HL-60 (cell line): ENCODE results near the gene FASTK.

Experiments
- DNase-seq, 2 experiments: peaks; one replicate each; pipeline ENCODE4 v3.0.0-alpha.2; 2010 to 2020; ENCODE audit warnings: low read depth in 1 of 2, low spot score in 1 of 2
- H3K27ac ChIP-seq: fragments of 250-450 bp; sonication (Bioruptor Pico); replicated peaks from 2 replicates; pipeline ENCODE4 v1.5.1; 2020; ENCODE audit warnings: mild to moderate bottlenecking, moderate library complexity
- H3K27me3 ChIP-seq: fragments of 250-450 bp; sonication (Bioruptor Pico); 2 replicates; pipeline ENCODE4 v1.5.1; 2021; ENCODE audit warnings: mild to moderate bottlenecking, moderate library complexity; ENCODE audit not compliant: insufficient read depth, poor library complexity, severe bottlenecking
- H3K4me3 ChIP-seq: replicated peaks from 2 replicates; pipeline ENCODE4 v1.5.1; 2011; ENCODE audit warnings: mild to moderate bottlenecking, control low read depth, low read length; ENCODE audit not compliant: insufficient read depth
- GABPA ChIP-seq: IDR thresholded peaks from 2 replicates; pipeline ENCODE4 v1.6.1; 2012; ENCODE audit warnings: low read depth
- POLR2AphosphoS5 ChIP-seq: IDR thresholded peaks from 2 replicates; pipeline ENCODE4 v1.6.1; 2012; ENCODE audit warnings: low read depth
- SPI1 ChIP-seq: IDR thresholded peaks from 2 replicates; pipeline ENCODE4 v1.6.1; 2012; ENCODE audit warnings: low read depth, mild to moderate bottlenecking, borderline replicate concordance
- TF ChIP-seq, protein P1 (sequence below): IDR thresholded peaks from one replicate; pipeline ENCODE4 v1.5.1; 2011; ENCODE audit warnings: low read length, control low read depth, inconsistent platforms; ENCODE audit not compliant: insufficient read depth
- TF ChIP-seq, protein P2 (sequence below): IDR thresholded peaks from 2 replicates; pipeline ENCODE4 v1.6.1; 2012; ENCODE audit warnings: low read depth; ENCODE audit not compliant: insufficient replicate concordance

FASTK gene

GRCh38 chr7:151114151-151115090 lies 33.8 kb upstream of the FASTK start:
- H3K27me3 ChIP-seq, result no peaks in the 10 kb centered on the region
- DNase-seq, result no peak
- no peak overlapping the region for H3K4me3 ChIP-seq
- no peak overlapping the region for H3K27ac ChIP-seq
- TF ChIP-seq GABPA, result no peak
- no peak for TF ChIP-seq SPI1
- TF ChIP-seq, protein P1, sequence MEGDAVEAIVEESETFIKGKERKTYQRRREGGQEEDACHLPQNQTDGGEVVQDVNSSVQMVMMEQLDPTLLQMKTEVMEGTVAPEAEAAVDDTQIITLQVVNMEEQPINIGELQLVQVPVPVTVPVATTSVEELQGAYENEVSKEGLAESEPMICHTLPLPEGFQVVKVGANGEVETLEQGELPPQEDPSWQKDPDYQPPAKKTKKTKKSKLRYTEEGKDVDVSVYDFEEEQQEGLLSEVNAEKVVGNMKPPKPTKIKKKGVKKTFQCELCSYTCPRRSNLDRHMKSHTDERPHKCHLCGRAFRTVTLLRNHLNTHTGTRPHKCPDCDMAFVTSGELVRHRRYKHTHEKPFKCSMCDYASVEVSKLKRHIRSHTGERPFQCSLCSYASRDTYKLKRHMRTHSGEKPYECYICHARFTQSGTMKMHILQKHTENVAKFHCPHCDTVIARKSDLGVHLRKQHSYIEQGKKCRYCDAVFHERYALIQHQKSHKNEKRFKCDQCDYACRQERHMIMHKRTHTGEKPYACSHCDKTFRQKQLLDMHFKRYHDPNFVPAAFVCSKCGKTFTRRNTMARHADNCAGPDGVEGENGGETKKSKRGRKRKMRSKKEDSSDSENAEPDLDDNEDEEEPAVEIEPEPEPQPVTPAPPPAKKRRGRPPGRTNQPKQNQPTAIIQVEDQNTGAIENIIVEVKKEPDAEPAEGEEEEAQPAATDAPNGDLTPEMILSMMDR, result no peak
- no peak for TF ChIP-seq POLR2AphosphoS5
- TF ChIP-seq, protein P2, sequence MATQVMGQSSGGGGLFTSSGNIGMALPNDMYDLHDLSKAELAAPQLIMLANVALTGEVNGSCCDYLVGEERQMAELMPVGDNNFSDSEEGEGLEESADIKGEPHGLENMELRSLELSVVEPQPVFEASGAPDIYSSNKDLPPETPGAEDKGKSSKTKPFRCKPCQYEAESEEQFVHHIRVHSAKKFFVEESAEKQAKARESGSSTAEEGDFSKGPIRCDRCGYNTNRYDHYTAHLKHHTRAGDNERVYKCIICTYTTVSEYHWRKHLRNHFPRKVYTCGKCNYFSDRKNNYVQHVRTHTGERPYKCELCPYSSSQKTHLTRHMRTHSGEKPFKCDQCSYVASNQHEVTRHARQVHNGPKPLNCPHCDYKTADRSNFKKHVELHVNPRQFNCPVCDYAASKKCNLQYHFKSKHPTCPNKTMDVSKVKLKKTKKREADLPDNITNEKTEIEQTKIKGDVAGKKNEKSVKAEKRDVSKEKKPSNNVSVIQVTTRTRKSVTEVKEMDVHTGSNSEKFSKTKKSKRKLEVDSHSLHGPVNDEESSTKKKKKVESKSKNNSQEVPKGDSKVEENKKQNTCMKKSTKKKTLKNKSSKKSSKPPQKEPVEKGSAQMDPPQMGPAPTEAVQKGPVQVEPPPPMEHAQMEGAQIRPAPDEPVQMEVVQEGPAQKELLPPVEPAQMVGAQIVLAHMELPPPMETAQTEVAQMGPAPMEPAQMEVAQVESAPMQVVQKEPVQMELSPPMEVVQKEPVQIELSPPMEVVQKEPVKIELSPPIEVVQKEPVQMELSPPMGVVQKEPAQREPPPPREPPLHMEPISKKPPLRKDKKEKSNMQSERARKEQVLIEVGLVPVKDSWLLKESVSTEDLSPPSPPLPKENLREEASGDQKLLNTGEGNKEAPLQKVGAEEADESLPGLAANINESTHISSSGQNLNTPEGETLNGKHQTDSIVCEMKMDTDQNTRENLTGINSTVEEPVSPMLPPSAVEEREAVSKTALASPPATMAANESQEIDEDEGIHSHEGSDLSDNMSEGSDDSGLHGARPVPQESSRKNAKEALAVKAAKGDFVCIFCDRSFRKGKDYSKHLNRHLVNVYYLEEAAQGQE, result no peak

GRCh38 chr7:151113344-151114150 lies 32.9 kb upstream of the FASTK start:
- TF ChIP-seq GABPA (no peak), SPI1 (no peak), POLR2AphosphoS5 (no peak)
- TF ChIP-seq, protein P1, result no peak
- TF ChIP-seq, protein P2, result no peak
- H3K27me3 ChIP-seq, result no peaks in the 10 kb centered on the region
- H3K4me3 ChIP-seq, result no peak overlapping the region
- no peak for DNase-seq
- H3K27ac ChIP-seq, result no peak overlapping the region

DNA sequence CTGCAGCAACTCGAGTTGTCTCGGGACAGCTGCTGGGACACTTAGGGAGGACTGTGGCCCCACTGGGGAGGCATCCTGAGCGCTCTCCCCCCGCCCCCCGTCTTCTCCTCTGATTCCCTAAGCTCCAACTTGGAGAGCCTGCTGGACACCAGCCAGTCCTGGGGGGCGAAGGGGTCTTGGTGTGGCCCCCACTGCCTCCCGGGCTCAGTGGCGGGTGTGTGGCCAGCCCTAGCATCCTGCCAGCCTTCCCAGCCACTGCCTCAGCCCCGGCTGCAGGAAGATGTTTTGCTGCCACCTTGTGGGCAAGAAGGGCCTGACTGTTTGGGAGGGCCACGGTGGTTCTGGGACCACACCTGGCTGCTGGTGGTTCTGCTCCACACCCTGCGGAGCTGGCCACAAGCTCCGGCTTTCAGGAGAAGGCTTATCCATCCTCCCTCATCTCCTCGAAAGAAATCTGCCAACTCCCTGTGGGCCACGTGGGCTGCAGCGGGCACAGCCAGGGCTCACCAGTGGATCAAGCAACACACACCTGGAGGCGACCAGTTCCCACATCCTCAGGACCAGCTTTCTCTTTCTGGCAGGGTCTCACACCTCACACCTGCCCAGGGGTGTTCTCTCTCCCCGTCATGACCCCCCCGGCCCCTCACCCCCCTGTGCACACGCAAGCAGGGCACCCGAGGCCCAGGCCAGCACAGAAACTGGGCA lies 30.5 kb upstream of the FASTK start:
- no peak overlapping the region for H3K4me3 ChIP-seq
- H3K27me3 ChIP-seq, result no peaks in the 10 kb centered on the region
- no peak for TF ChIP-seq GABPA
- TF ChIP-seq, protein P1, result peak; percentile 63
- peak in 1 of 2 experiments; percentile 69 for DNase-seq
- H3K27ac ChIP-seq, result no peak overlapping the region
